Subcutaneous abdominal adipose tissue (tissue), 5 donors: ENCODE results near the gene NTRK3.

Experiments
- H3K27ac ChIP-seq: one replicate; pipeline ENCODE4 v1.7.0; 2013; ENCODE audit warnings: low read depth, mild to moderate bottlenecking, inconsistent platforms, low read length, moderate library complexity
- H3K27me3 ChIP-seq, 5 donors: one replicate each; pipeline ENCODE4 v1.7.0; 2013; ENCODE audit warnings: low read length in 5 of 5, inconsistent platforms in 1 of 5; ENCODE audit not compliant: control insufficient read depth in 5 of 5, insufficient read depth in 4 of 5
- H3K36me3 ChIP-seq, 5 donors: one replicate each; pipeline ENCODE4 v1.7.0; 2013; ENCODE audit warnings: low read length in 5 of 5; ENCODE audit not compliant: control insufficient read depth in 5 of 5, insufficient read depth in 5 of 5
- H3K4me1 ChIP-seq, 5 donors: one replicate each; pipeline ENCODE4 v1.7.0; 2013; ENCODE audit warnings: low read length in 5 of 5, mild to moderate bottlenecking in 3 of 5, moderate library complexity in 1 of 5; ENCODE audit not compliant: control insufficient read depth in 5 of 5, insufficient read depth in 5 of 5
- H3K4me3 ChIP-seq, 5 donors: one replicate each; pipeline ENCODE4 v1.7.0; 2013; ENCODE audit warnings: low read length in 5 of 5, low read depth in 1 of 5
- H3K9ac ChIP-seq, 5 donors: one replicate each; pipeline ENCODE4 v1.7.0; 2013; ENCODE audit warnings: low read length in 5 of 5, mild to moderate bottlenecking in 4 of 5, moderate library complexity in 3 of 5
- H3K9me3 ChIP-seq, 5 donors: one replicate each; pipeline ENCODE4 v1.7.0; 2013; ENCODE audit warnings: low read length in 5 of 5; ENCODE audit not compliant: control insufficient read depth in 5 of 5
- donor health status: healthy.
- donor health status: healthy.
- donor health status: healthy.
- donor health status: healthy.
- donor health status: healthy.

The NTRK3 gene

GRCh38 chr15:87952736-87953287, 303.7 kb downstream of the NTRK3 start:
- H3K36me3 ChIP-seq = no peaks in the 10 kb centered on the region
- no peak overlapping the region for H3K9ac ChIP-seq
- no peaks in the 10 kb centered on the region for H3K27me3 ChIP-seq
- no peak overlapping the region for H3K4me3 ChIP-seq
- H3K27ac ChIP-seq = no peak overlapping the region
- peaks cover 0 to 36% (median 31%) of the 10 kb centered on the region in 5 donors for H3K4me1 ChIP-seq
- H3K9me3 ChIP-seq = no peaks in the 10 kb centered on the region

- no peak overlapping the region for H3K27ac ChIP-seq
These were observed 306.8 kb downstream of the NTRK3 start for GRCh38 chr15:87949575-87950223.

GRCh38 chr15:87949151-87949574, 307.4 kb downstream of the NTRK3 start:
- no peaks in the 10 kb centered on the region for H3K36me3 ChIP-seq
- H3K27ac ChIP-seq = no peak overlapping the region

More at GRCh38 chr15:87949575-87950223, 306.8 kb downstream of the NTRK3 start:
- Histone ChIP-seq H3K27me3 (no peaks in the 10 kb centered on the region), H3K4me3 (no peak overlapping the region), H3K4me1 (peaks cover 0 to 30% (median 26%) of the 10 kb centered on the region in 5 donors), H3K36me3 (no peaks in the 10 kb centered on the region), H3K9me3 (no peaks in the 10 kb centered on the region), H3K9ac (no peak overlapping the region)

GRCh38 chr15:87947560-87947959, 309.0 kb downstream of the NTRK3 start:
- Histone ChIP-seq H3K36me3 (no peaks in the 10 kb centered on the region), H3K4me3 (no peak overlapping the region), H3K27me3 (peaks cover 0 to 3% (median 0%) of the 10 kb centered on the region in 5 donors), H3K9ac (no peak overlapping the region), H3K4me1 (peaks cover 0 to 23% (median 15%) of the 10 kb centered on the region in 5 donors), H3K9me3 (no peaks in the 10 kb centered on the region), H3K27ac (no peak overlapping the region)

More at GRCh38 chr15:87949151-87949574, 307.4 kb downstream of the NTRK3 start:
- no peak overlapping the region for H3K4me3 ChIP-seq
- H3K9ac ChIP-seq = no peak overlapping the region
- peaks cover 0 to 26% (median 20%) of the 10 kb centered on the region in 5 donors for H3K4me1 ChIP-seq
- H3K9me3 ChIP-seq = no peaks in the 10 kb centered on the region
- H3K27me3 ChIP-seq = no peaks in the 10 kb centered on the region

- Histone ChIP-seq H3K9ac (no peak overlapping the region), H3K4me1 (peaks cover 0 to 23% (median 19%) of the 10 kb centered on the region in 5 donors), H3K9me3 (no peaks in the 10 kb centered on the region), H3K27me3 (peaks cover 0 to 10% (median 2%) of the 10 kb centered on the region in 5 donors), H3K27ac (no peak overlapping the region), H3K36me3 (no peaks in the 10 kb centered on the region), H3K4me3 (no peak overlapping the region)
These were observed 311.3 kb downstream of the NTRK3 start for GRCh38 chr15:87945246-87945645.

GRCh38 chr15:87944691-87945090, 311.8 kb downstream of the NTRK3 start:
- no peak overlapping the region for H3K9ac ChIP-seq
- H3K27me3 ChIP-seq = peaks cover 0 to 10% (median 4%) of the 10 kb centered on the region in 5 donors
- H3K36me3 ChIP-seq = no peaks in the 10 kb centered on the region
- no peaks in the 10 kb centered on the region for H3K9me3 ChIP-seq
- peaks cover 0 to 20% (median 18%) of the 10 kb centered on the region in 5 donors for H3K4me1 ChIP-seq
- H3K4me3 ChIP-seq = no peak overlapping the region
- H3K27ac ChIP-seq = no peak overlapping the region

GRCh38 chr15:87944050-87944449, 312.5 kb downstream of the NTRK3 start:
- H3K9me3 ChIP-seq = no peaks in the 10 kb centered on the region
- H3K36me3 ChIP-seq = no peaks in the 10 kb centered on the region
- H3K9ac ChIP-seq = no peak overlapping the region
- H3K4me3 ChIP-seq = no peak overlapping the region
- H3K27me3 ChIP-seq = peaks cover 0 to 10% (median 4%) of the 10 kb centered on the region in 5 donors
- no peak overlapping the region for H3K27ac ChIP-seq
- peaks cover 0 to 18% (median 11%) of the 10 kb centered on the region in 5 donors for H3K4me1 ChIP-seq

GRCh38 chr15:87943626-87944025, 312.9 kb downstream of the NTRK3 start:
- Histone ChIP-seq H3K9me3 (no peaks in the 10 kb centered on the region), H3K27ac (no peak overlapping the region), H3K36me3 (no peaks in the 10 kb centered on the region), H3K4me1 (peaks cover 0 to 14% (median 7%) of the 10 kb centered on the region in 5 donors), H3K27me3 (peaks cover 0 to 10% (median 4%) of the 10 kb centered on the region in 5 donors), H3K9ac (no peak overlapping the region), H3K4me3 (no peak overlapping the region)

GRCh38 chr15:87942316-87942715, 314.2 kb downstream of the NTRK3 start:
- Histone ChIP-seq H3K9ac (no peak overlapping the region), H3K9me3 (no peaks in the 10 kb centered on the region), H3K27me3 (peaks cover 0 to 10% (median 4%) of the 10 kb centered on the region in 5 donors), H3K27ac (no peak overlapping the region), H3K4me3 (no peak overlapping the region), H3K4me1 (peaks cover 0 to 13% (median 3%) of the 10 kb centered on the region in 5 donors), H3K36me3 (no peaks in the 10 kb centered on the region)

- Histone ChIP-seq H3K9me3 (no peaks in the 10 kb centered on the region), H3K4me3 (no peak overlapping the region), H3K9ac (no peak overlapping the region), H3K27me3 (peaks cover 0 to 10% (median 4%) of the 10 kb centered on the region in 5 donors), H3K27ac (no peak overlapping the region), H3K36me3 (no peaks in the 10 kb centered on the region), H3K4me1 (peaks cover 0 to 13% (median 3%) of the 10 kb centered on the region in 5 donors)
These were observed 314.9 kb downstream of the NTRK3 start for GRCh38 chr15:87941606-87942005.
